Measurements from ENCODE around the gene MUTYH.

The MUTYH gene

DNA sequence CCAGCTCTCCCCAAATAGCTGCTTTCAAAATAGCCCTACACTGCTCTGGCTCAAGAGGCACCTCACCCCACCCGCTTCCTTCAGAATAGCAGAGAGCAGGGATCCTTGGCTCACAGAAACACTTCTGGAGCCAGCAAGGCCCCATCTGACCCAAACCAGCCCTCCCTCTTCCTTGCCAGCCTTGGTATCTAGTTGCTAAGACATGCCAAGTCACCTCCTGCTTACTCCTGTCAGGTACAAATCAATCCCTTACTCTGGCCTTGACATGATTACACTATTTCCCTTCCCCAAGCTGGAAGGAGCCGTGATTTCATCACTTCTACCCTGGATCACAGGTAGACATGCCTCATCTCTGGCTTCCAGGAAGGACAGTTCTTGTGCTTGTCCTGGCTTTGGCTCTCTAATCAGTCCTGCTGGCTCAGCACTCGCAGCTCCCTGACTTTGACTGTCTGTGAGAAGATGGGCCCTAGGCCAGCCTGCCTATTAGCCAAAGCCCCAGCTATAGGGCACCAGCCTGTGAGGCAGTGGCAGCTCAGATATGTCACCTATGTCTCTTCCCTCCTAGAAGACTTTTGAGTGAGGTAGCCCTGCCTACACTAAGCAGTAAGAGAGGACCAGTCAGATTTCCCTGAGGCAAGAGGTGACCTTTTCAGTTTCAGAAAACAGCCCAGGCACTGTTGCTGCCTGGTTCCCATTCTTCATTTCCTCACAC, 8.9 kb upstream of the MUTYH start:
- no peak for DNase-seq (ENCODE audit: low spot score)

DNA sequence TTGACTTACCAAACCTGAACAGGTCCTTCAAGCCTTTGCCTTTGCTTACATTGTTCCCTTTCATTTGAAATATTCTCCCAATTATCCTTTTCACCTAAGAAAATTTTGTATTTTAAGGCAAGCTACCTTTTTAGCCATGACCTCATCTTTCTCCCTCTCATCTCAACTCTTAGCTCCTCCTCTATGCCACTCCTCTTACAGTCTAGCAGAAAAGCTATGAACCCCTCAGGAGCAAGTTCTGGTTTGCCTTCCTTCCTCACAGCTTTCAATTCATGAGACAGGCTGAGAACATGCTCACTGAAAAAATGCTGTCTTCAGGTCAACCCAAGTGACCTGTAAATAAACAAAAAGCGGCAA, 8.3 kb upstream of the MUTYH start:
- DNase-seq (ENCODE audit: low spot score) = no peak

DNA sequence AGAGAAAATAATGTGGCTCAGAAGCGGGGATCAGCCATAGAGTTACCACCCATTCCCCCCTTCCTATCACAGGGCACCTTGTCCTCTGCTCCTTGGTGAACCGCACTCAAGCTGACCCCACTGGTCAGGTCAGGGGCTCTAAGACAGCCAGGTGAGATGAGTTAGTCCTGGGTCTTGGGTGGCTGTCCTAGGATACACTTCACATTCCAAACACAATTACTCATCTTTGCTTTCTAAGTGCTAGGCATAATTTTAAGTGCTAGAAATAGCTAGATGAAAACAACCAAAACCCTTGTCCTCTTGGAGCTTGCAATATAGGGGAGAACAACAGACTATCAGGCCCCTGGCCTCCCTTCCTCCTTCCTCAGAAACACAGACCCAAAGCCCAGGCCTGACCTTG, 7.8 kb upstream of the MUTYH start:
- DNase-seq (ENCODE audit: low spot score) = no peak

DNA sequence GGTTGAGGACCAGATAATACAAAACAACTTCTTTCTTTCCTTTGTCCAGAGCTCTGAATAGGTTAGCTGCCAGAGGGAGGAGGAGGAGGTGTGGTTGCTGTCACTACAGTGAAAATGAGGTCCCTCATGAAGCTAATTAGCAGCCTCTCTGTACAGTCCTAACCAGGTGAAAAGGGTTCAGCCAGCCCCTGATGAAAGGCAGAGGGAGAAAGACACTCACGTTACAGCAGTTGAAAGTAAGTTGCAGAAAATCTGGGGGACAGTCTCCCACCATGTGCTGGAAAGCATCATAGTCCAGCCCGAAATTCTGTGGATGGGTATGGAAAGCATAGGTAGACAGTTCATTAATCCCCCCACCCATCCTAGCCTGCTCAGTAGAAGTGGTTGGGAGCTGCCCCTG, 6.2 kb upstream of the MUTYH start:
- DNase-seq (ENCODE audit: low spot score) = no peak

DNA sequence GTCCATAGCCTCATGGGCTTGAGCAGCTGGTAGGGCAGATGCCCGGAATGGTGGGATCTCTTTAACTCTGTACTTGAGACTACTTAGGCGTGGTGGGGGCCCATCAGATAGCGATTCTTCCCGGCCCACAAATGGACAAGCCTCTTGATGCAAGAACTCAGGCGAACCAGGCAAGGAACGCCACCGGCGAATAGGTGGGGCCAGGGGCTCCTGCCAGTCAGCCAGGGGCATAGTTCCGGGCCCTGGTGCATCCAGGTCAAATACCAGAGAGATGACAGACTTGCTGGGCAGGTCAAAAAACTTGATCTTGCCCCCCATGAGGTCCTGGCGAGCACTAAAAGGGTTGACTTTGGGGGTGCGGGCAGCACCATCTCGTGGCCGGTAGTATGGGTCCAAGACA, 4.8 kb upstream of the MUTYH start:
- no peak for DNase-seq (ENCODE audit: low spot score)

DNA sequence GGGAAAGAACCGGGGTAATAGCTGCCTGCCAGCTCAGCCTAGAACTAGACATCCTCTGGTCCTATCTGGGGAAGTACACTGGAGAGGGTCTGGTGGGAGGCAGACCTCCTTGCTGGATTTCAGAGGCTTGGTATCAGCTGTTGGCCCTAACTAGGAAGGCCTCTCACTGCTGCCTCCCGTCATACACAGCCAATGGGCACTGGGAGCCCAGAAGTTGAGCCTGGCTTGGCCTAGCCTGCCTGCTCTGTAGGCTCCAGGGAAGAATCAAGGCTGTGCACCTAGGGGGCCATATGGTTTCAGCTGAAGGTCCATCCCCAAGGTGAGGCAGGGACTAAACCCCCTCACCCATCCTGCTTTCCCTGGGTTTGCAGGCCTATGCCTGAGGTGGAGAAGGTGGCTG, 4.3 kb upstream of the MUTYH start:
- no peak for DNase-seq (ENCODE audit: low spot score)

DNA sequence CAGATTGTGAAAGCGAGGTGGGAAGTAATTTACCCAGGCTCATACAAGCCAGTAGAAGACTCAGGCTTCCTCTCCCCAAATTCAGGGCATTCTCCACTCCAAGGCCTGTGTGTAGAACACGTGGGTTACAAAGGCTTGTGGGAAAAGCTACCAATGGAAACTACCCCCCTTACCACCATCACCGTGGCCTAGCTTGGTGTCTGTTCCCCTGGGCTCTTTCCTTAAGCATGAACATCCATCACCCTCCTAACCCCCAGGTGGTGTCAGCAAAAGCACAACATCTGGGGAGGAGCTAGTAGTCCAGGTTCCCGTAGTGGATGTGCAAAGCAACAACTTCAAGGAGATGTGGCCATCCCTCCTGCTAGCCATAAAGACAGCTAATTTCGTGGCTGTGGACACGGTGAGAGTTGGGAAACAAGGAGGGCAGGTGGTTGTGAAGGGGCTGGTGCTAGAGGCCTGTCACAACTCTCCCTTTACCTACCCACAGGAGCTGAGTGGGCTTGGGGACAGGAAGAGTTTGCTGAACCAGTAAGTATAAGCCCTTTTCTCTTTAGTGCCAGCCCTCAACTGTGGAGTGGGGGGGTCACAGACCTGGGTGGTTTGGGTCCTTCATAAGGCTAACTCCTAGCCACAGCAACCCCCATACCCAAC, 701 bp upstream of the MUTYH start:
- DNase-seq (ENCODE audit: low spot score) = no peak

DNA sequence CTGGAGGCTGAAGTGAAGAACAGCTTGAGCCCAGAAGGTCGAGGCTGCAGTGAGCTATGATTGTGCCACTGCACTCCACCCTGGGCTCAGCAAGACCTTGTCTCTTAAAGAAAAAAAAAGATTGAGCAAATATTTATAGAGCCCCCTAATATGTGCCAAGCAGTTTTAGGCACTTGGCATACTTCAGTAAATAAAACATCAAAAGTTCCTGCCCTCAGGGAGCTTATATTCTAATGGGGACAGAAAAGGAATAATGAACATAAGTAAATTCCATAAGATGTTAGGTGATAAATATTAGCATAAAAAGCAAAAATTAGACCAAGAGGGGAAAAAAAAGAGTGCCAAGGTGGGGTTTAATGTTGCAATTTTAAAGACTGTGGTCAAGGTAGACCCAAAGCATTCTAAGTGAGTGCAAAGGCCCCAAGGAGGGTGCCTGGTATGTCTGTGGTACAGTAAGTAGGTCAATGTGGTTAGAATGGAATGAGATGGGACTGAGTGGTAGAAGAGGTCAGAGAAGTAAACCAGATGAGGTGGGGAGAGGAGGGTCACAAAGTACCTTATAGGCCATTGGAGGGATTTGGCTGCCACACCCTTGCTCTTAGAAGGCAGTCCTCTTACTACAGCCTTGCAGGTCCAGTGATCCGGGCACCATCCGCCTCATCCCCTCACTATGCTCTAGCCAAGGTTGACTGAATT, 2.5 kb downstream of the MUTYH start:
- DNase-seq (ENCODE audit: low spot score) = no peak

DNA sequence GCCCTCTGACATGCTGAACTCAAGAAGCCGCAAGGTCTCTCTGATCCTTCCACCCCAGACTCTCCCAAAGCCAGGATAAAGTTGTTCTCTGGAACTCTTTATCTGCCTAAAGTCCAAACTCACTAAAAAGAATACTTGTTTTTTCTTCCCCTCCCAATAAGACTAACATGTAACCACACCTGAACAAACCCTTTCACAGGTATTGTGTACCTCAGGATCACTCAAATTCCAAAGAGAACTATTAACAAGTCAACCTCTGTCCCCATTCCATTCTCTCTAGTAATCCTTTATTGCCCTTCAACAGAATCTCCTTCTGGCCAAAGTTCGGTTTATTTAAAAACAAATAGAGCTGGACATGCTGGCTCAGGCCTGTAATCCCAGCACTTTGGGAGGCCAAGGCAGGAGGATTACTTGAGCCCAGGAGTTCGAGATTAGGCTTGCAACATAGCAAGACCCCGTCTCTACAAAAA, 4.3 kb downstream of the MUTYH start:
- no peak for DNase-seq (ENCODE audit: low spot score)

DNA sequence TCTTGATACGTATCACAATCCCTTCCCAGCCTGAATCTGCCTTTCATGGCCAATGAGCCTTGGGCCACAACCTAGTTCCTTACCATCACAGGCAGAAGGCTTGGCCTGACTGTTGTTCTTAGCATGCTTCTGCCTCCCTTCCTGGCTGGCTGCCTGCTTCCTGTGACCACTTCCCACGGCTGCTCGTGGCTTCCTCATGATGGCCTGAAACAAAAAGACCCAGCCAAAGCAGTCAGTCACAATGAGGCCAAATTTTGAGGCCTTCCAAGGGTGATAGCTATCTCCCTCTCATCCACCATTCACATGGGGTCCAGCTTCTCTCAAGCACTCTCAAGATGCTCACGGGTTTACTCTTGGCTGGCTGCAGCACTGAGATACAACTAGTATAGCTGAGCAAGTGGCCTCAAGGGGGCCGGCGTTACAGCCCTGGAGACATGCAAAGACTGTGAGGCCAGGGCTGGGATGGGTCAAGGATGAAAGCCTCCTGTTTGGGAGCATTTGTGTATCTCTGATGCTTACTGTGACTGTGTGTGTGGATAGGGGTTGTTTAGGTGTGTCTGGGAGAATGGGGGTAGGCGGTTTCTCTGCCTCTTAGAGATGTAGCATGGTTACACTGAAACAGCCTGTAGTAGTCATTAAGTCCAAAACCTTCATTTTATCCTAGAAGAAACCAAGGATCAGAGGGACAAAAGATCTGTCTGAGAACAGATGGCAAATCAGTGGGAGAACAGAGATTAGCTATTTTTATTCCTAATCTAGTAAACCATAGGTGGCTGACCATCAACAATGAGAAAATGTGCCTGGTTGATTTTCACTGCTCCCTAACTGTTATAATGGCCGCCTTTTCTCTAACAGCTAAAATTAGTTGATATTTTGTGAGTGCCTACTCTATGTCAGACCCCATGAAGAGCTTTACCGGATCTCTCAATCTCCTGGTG, 5.7 kb downstream of the MUTYH start:
- peak; percentile 71 for DNase-seq (ENCODE audit: low spot score)

DNA sequence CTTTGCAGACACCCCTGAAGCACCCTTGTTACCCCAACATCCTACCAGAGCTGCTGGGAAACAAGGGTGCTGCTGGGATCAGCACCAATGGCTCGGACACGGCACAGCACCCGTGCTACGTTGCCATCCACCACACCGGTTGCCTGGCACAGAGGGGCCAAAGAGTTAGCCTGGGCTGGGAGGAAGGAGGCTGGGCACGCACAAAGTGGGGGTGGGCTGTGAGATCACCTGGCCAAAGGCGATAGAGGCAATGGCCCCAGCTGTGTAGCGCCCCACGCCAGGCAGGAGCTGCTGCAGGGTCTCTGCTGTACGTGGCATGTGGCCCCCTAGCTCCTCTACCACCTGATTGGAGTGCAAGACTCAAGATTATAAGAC, 7.9 kb downstream of the MUTYH start:
- no peak for DNase-seq (ENCODE audit: low spot score)

DNA sequence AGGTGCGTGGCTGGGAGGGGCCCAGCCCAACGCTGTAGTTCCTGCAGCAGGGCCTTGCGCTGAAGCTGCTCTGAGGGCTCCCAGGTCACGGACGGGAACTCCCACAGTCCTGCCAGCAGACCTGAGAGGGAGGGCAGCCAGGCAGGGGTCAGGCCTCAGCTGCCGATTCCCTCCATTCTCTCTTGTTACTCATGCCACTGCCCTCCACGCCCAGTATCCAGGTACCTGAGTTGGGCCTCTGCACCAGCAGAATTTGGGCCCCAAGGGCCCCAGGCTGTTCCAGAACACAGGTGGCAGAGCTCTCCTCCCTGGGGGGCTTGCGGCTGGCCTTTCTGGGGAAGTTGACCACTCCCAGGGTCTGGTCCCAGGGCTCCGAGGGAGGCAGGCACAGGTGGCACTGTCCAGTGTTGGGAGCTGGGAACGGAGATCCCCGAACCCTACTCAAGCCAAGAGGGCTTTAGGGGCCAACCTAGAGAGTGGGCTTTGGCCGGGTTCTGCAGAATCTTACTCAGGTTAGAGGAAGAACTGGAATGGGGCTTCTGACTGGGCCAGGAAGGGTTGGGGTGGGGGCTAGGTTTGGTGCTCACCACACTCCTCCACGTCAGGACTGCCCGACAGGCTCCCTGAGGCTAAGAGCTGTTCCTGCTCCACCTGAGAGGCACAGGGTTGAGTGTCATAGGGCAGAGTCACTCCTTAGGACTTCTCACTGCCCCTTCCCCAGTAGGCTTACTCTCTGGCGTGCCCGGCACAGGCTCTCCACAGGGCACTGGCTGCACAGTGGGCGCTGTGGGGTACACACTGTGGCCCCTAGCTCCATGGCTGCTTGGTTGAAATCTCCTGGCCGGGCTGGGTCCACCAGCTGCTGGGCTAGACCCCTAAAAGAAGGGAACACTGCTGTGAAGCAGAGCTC, 8.5 kb downstream of the MUTYH start:
- DNase-seq (ENCODE audit: low spot score) = no peak

DNA sequence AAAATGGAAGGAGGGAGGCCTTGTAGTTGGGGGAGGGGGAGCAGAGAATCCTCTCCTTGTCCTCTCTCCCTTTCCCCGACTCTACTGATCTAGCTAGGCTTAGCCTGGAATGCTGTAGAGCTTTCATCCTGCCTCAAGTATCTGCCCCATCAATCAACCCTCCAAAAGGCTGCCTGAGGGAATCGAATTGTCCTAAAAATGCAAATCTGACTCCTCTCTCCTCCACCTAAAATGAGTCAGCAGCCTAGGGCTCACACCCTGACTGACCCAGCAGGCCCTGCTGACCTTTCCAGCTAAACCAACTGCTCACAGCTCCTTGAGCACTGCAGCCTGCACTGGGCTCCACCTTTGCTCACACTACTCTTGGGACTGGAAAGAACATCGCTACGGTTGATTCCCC, 10.8 kb downstream of the MUTYH start:
- DNase-seq (ENCODE audit: low spot score) = no peak

DNA sequence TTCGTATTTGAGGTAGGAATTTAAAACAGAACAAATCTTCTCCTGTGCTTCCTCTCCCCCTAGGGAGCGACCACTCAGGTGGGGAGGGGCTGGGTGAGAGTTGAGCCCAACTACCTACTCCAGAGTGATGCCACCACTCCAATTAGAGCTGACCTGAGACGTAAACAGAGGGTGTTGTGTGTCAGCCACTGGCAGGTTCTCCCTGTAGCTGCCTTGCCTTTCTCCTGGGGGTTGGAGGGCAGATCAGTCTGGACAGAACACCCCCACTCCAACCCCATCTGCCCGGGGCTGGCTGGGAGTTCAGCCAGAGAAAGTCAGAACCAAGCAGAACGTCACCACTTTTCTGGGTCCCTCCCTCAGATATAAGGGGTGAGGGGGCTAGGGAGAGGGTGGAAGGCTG, 11.6 kb downstream of the MUTYH start:
- DNase-seq (ENCODE audit: low spot score) = no peak

DNA sequence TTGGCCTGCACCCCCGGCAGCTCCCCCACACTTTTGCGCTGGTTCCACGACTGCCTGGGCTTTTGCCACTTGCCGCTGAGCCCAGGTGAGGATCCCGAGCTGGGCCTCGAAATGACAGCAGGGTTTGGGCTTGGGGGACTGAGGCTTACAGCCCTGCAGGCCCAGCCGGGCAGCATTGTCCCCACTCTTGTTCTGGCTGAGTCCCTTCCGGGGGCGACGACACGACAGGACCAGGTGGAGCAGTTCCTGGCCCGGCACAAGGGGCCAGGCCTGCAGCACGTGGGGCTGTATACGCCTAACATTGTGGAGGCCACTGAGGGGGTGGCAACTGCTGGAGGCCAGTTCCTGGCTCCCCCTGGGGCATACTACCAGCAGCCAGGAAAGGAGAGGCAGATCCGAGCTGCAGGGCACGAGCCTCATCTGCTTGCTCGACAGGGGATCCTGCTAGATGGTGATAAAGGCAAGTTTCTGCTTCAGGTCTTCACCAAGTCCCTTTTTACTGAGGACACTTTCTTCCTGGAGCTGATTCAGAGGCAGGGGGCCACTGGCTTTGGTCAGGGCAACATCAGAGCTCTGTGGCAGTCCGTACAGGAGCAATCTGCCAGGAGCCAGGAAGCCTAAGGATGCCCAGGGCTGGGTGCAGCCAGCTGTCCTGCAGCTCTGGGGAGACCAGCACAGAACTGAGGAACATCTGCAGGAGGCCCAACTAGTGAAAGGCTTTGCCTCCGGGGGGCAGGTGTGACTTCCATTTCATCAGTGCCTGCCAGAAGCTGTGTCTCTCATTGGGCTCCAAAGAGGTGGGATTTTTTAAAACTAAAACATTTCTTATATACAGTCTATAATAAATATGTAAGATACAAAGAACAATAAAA, 12.4 kb downstream of the MUTYH start:
- no peak for DNase-seq (ENCODE audit: low spot score)

DNA sequence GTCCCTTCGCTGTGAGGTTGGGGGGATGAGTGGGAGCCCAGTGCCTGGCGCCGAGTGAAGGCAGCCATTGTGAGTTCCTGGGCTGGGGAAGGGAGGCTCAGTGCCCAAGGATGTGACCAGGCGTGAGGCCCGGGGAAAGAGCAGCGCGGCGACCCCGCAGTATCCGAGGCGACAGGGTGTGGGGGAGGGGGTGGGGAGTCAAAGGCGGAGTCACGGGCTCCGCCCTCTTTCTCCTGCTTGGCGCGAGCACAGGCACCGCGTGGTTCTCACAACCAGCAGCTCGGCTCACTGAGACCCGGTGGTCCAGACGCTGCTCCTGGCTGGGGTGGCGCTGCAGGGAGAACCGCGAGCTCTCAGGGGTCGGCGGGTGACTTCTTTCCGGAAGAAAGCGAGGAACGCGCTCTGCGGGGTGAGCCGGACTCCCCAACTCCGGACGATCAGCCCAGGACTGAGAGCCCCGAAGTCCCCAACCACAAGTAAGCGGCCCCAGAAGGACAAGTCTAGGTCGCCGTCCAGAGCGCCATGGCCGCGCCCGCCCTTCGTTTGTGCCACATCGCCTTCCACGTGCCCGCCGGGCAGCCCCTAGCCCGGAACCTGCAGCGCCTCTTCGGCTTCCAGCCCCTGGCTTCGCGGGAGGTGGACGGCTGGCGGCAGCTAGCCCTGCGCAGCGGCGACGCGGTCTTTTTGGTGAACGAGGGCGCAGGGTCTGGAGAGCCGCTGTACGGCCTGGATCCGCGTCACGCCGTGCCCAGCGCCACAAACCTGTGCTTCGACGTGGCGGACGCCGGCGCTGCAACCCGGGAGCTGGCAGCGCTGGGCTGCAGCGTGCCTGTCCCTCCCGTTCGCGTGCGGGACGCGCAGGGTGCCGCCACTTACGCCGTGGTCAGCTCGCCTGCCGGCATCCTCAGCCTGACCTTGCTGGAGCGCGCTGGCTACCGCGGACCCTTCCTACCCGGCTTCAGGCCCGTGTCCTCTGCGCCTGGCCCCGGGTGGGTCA, 13.3 kb downstream of the MUTYH start, which contains the start of gene HPDL:
HPDL (plus strand) TSS at position 269 of the 997 bp plus-strand sequence; CDS start at position 523, 254 bp downstream.
- peak; percentile 83 for DNase-seq (ENCODE audit: low spot score)

DNA sequence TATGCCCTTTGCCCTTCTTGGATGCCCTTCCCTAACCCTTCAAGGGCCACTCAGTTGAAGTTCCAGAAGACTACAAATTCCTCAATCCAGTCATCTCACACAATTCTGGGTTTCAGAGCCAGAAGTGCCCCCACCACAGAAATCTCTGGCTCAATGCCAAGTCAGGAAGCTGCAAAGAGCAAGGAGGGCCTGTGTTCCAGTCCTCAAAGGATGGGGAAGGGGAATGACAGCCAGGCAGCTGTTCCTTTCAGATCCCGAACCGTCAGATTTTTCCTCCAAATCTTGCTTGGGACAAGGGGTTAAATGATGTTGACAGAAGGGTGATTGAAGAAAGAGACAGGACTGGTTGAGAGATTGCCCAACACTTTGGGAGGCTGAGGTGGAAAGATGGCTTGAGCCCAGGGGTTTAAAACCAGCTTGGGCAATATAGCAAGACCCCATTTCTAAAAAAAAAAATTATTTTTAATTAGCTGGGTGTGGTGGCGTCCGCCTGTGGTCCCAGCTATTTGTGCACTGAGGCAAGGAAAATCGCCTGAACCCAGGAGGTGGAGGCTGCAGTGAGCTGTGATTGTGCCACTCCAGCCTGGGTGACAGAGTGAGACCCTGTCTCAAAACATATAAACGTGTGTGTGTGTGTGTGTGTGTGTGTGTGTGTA, 14.3 kb downstream of the MUTYH start:
- DNase-seq (ENCODE audit: low spot score) = no peak

DNA sequence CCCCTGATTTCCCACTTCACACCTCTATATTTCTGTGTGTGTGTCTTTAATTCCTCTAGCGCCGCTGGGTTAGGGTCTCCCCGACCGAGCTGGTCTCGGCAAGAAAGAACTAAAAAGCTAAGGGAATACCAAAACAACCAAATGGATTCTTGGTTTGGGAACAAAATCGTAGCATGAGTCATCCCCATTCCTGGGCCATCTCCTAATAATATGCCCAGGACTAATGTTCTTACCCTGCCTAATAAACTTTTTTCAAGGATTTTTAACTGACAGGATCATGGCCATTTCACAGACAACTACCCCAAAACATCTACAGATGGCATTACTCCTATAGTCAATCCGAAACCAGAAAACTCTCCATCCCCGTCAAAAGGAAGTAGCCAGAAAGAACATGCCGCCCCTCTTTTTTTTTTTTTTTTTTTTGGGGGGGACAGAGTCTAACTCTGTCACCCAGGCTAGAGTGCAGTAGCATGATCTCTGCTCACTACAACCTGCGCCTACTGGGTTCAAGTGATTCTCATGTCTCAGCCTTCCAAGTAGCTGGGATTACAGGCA, 17.7 kb downstream of the MUTYH start:
- DNase-seq (ENCODE audit: low spot score) = no peak

Measured in Ammon's horn (tissue), 1 donor.